Smooth muscle cell (in vitro differentiated cells): ENCODE measurements around the gene PAPPA2. TPM values are rescaled to one million over a fixed set of nuclear protein-coding genes. Genes with fewer than 3 reads are reported as not detected.
"Not testable (repeated sequence)": the region's sequence is repeated elsewhere in the genome, so short reads cannot be mapped to it uniquely, and the experiment has no call there.

Source experiments
- DNase-seq: peaks from one replicate; lab custom pipeline; 2025; ENCODE audit not compliant: unreplicated experiment; lab: John Stamatoyannopoulos, UW
- H2AFZ ChIP-seq: fragments of 200-600 bp; sonication (generic); 2 replicates; pipeline ENCODE4 v1.6.0; 2016; ENCODE audit warnings: antibody characterized with exemption, low read depth, mild to moderate bottlenecking
- H3F3A ChIP-seq: fragments of 200-600 bp; sonication (generic); 2 replicates; pipeline ENCODE4 v1.6.0; 2017; ENCODE audit warnings: antibody characterized with exemption, low read depth
- H3K27ac ChIP-seq: fragments of 200-600 bp; sonication (generic); 2 replicates; pipeline ENCODE4 v1.5.1; 2016; ENCODE audit warnings: low read depth, mild to moderate bottlenecking
- H3K27me3 ChIP-seq: fragments of 200-600 bp; sonication (generic); 2 replicates; pipeline ENCODE4 v1.6.1; 2016; ENCODE audit warnings: low read depth, mild to moderate bottlenecking
- H3K36me3 ChIP-seq: fragments of 200-600 bp; sonication (generic); 2 replicates; pipeline ENCODE4 v1.5.1; 2016; ENCODE audit warnings: low read depth
- H3K4me1 ChIP-seq: fragments of 200-600 bp; sonication (generic); 2 replicates; pipeline ENCODE4 v1.5.1; 2016; ENCODE audit warnings: low read depth
- H3K4me2 ChIP-seq: fragments of 200-600 bp; sonication (generic); 2 replicates; pipeline ENCODE4 v1.6.0; 2016; ENCODE audit warnings: mild to moderate bottlenecking
- H3K4me3 ChIP-seq: fragments of 200-600 bp; sonication (generic); 2 replicates; pipeline ENCODE4 v1.5.1; 2016; ENCODE audit warnings: mild to moderate bottlenecking
- H3K79me2 ChIP-seq: fragments of 200-600 bp; sonication (generic); 2 replicates; pipeline ENCODE4 v1.6.0; 2016; ENCODE audit warnings: low read depth, mild to moderate bottlenecking
- H3K9ac ChIP-seq: fragments of 200-600 bp; sonication (generic); 2 replicates; pipeline ENCODE4 v1.6.0; 2016; ENCODE audit warnings: low read depth
- H3K9me3 ChIP-seq: fragments of 200-600 bp; sonication (generic); replicated peaks from 2 replicates; pipeline ENCODE4 v1.5.1; 2016; ENCODE audit warnings: low read depth
- H4K20me1 ChIP-seq: fragments of 200-600 bp; sonication (generic); 2 replicates; pipeline ENCODE4 v1.6.0; 2016; ENCODE audit warnings: low read depth
- CTCF ChIP-seq: fragments of 200-600 bp; sonication (generic); IDR thresholded peaks from 2 replicates; pipeline ENCODE4 v1.5.1; 2017; ENCODE audit warnings: borderline replicate concordance, mild to moderate bottlenecking, antibody characterized with exemption; ENCODE audit not compliant: insufficient read depth, poor library complexity, severe bottlenecking
- WGBS: methylation state at CpG from one replicate; pipeline ENCODE4 v1.1.7; 2016; ENCODE audit warnings: low lambda C conversion rate; 5-methylcytosine and 5-hydroxymethylcytosine counted together
- polyA plus RNA-seq: library from polyadenylated mRNA; unstranded; fragments of >200 nt; fragmentation: Nextera tagmentation; extraction: Ambion mirVana; gene quantifications from 2 replicates; pipeline ENCODE4 v1.2.1, GENCODE V29; 2016
- total RNA-seq: library from RNA; depleted of rRNA; stranded (reverse); fragments of >200 nt; gene quantifications from 2 replicates; pipeline ENCODE4 v1.2.3, GENCODE V29; 2014

PAPPA2 gene
- total and polyA plus RNA-seq, 2 experiments from 2014 or later = 0.03 to 0.27 TPM

GRCh38 chr1:176559878-176560277 is 96.9 kb downstream of the PAPPA2 start:
- no peak overlapping the region for H2AFZ ChIP-seq
- no peak overlapping the region for H3K27ac ChIP-seq
- no peaks in the 10 kb centered on the region for H4K20me1 ChIP-seq
- no peak overlapping the region for H3K4me3 ChIP-seq
- H3K9me3 ChIP-seq = no peaks in the 10 kb centered on the region
- no peak overlapping the region for H3K4me2 ChIP-seq
- no peak for DNase-seq
- no peaks in the 10 kb centered on the region for H3K4me1 ChIP-seq
- WGBS = 6% methylated on average over 5 of the region's 5 CpGs
- no peaks in the 10 kb centered on the region for H3K36me3 ChIP-seq
- peak; percentile 97 for TF ChIP-seq CTCF
- peaks cover 39% of the 10 kb centered on the region for H3K27me3 ChIP-seq
- H3F3A ChIP-seq = no peaks in the 10 kb centered on the region
- H3K79me2 ChIP-seq = no peaks in the 10 kb centered on the region
- H3K9ac ChIP-seq = no peak overlapping the region

DNA sequence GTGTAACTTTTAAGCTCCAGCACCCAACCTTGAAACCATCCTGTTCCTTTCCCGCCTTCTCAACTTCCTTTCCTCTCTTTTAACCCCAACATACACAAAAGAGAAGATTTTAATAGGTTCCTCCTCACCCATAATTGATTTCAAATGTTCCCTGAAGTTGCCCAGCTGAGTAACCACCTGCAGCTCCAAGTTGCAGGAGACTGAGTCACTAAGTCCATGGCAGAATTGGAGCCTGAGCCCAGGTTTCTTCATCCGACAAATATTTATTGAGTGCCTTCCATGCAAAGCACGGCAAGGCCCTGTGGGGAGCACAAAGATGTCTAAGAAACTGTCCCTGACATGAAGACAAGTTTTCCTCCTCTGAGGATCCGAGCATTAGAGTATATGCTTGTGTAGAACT is 97.7 kb downstream of the PAPPA2 start:
- Histone ChIP-seq H3K27ac (no peak overlapping the region), H3K4me1 (no peaks in the 10 kb centered on the region), H3K79me2 (no peaks in the 10 kb centered on the region), H3K36me3 (no peaks in the 10 kb centered on the region), H3K4me2 (no peak overlapping the region), H3K4me3 (no peak overlapping the region), H2AFZ (no peak overlapping the region), H3K9me3 (no peaks in the 10 kb centered on the region), H3F3A (no peaks in the 10 kb centered on the region), H3K27me3 (peaks cover 31% of the 10 kb centered on the region), H3K9ac (no peak overlapping the region), H4K20me1 (no peaks in the 10 kb centered on the region)
- DNase-seq = no peak
- 93% methylated on average over 4 of the region's 4 CpGs for WGBS
- no peak for TF ChIP-seq CTCF

- not testable (repeated sequence) for H3K9ac ChIP-seq, H3K27ac ChIP-seq, H4K20me1 ChIP-seq, H3K9me3 ChIP-seq, H3K79me2 ChIP-seq, H3K36me3 ChIP-seq, H3K4me2 ChIP-seq, H3K4me3 ChIP-seq, H2AFZ ChIP-seq, H3K4me1 ChIP-seq, DNase-seq, H3F3A ChIP-seq
- H3K27me3 ChIP-seq = peaks cover 23% of the 10 kb centered on the region
- WGBS = 95% methylated on average over 7 of the region's 7 CpGs
These were observed 98.8 kb downstream of the PAPPA2 start for GRCh38 chr1:176561761-176562160.

GRCh38 chr1:176566004-176566975 is 103.3 kb downstream of the PAPPA2 start:
- Histone ChIP-seq H3K4me3 (no peak overlapping the region), H3K9ac (no peak overlapping the region), H3K27ac (no peak overlapping the region), H3K4me2 (no peak overlapping the region), H3K9me3 (no peaks in the 10 kb centered on the region), H3K27me3 (peaks cover 3% of the 10 kb centered on the region), H4K20me1 (no peaks in the 10 kb centered on the region), H2AFZ (no peak overlapping the region), H3K36me3 (no peaks in the 10 kb centered on the region), H3K4me1 (no peaks in the 10 kb centered on the region), H3K79me2 (no peaks in the 10 kb centered on the region), H3F3A (no peaks in the 10 kb centered on the region)
- no peak for DNase-seq
- no peak for TF ChIP-seq CTCF
- WGBS = 64% methylated on average over 2 of the region's 2 CpGs
